Gastroesophageal sphincter (tissue), 3 donors: ENCODE data around the gene RPS23.
"Not testable (repeated sequence)": the region's sequence is repeated elsewhere in the genome, so short reads cannot be mapped to it uniquely, and the experiment has no call there.

Experiments
- POLR2A ChIP-seq, 2 donors: fragments of 450-650 bp; IDR thresholded peaks; one replicate each; pipeline ENCODE4 v1.6.1; 2017; ENCODE audit warnings: antibody characterized with exemption in 2 of 2, mild to moderate bottlenecking in 2 of 2, moderate library complexity in 1 of 2
- POLR2AphosphoS5 ChIP-seq: sonication (generic); formaldehyde crosslinking; IDR thresholded peaks from one replicate; pipeline ENCODE4 v1.6.1; 2017; ENCODE audit warnings: antibody characterized with exemption
- TF ChIP-seq, protein P1 (sequence below), 4 experiments: fragments of 200-600 bp in 2 of 4; fragments of 450-650 bp in 2 of 4; sonication (generic) in 1 of 4; IDR thresholded peaks; one replicate each; pipeline ENCODE4 v1.5.1; 2017 to 2019; ENCODE audit warnings: antibody characterized with exemption in 4 of 4, mild to moderate bottlenecking in 2 of 4, moderate library complexity in 2 of 4

DNA sequence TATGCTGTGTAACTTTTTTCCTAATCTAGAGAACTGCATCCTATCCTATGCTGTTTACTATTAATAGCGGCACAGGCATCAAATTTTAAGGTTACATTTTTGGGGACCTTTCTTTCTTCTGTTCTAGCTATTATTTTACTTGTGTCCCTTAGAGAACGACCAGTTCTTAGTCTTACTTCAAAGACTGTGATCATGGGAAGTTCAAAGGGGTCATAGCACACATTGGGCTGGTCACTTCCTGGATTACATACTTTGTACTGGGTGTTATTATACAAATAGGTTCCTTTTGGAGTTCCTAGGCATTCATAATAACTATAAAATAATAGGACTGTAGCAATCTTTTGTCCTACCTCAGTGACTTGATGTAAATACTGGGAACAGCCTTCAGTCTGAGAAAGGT lies 8.8 kb downstream of the RPS23 start:
- TF ChIP-seq, protein P1, sequence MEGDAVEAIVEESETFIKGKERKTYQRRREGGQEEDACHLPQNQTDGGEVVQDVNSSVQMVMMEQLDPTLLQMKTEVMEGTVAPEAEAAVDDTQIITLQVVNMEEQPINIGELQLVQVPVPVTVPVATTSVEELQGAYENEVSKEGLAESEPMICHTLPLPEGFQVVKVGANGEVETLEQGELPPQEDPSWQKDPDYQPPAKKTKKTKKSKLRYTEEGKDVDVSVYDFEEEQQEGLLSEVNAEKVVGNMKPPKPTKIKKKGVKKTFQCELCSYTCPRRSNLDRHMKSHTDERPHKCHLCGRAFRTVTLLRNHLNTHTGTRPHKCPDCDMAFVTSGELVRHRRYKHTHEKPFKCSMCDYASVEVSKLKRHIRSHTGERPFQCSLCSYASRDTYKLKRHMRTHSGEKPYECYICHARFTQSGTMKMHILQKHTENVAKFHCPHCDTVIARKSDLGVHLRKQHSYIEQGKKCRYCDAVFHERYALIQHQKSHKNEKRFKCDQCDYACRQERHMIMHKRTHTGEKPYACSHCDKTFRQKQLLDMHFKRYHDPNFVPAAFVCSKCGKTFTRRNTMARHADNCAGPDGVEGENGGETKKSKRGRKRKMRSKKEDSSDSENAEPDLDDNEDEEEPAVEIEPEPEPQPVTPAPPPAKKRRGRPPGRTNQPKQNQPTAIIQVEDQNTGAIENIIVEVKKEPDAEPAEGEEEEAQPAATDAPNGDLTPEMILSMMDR (IDR thresholded peaks at IDR 0.05) = not testable (repeated sequence)
- TF ChIP-seq POLR2A (IDR thresholded peaks at IDR 0.05); POLR2AphosphoS5: not testable (repeated sequence)
